Lower lobe of right lung (tissue), 2 donors: Measurements from ENCODE around the gene IFIT2. TPM values are rescaled to one million over a fixed set of nuclear protein-coding genes. Genes with fewer than 3 reads are reported as not detected.

Experiments used
- ATAC-seq, 2 donors: fragments of 200-7000 bp; cut with Tn5 transposase; one replicate each; pipeline ENCODE4 v1.9.1; 2020 to 2022; ENCODE audit warnings: mild to moderate bottlenecking in 2 of 2, moderate library complexity in 2 of 2
- DNase-seq: peaks from one replicate; pipeline ENCODE4 v3.0.0-alpha.2; 2020
- H3K27ac ChIP-seq: fragments of 200-600 bp; one replicate; pipeline ENCODE4 v1.8.0; 2022
- H3K27me3 ChIP-seq: fragments of 200-600 bp; one replicate; pipeline ENCODE4 v1.8.0; 2022; ENCODE audit warnings: low read depth
- H3K36me3 ChIP-seq: fragments of 200-600 bp; one replicate; pipeline ENCODE4 v1.8.0; 2022; ENCODE audit warnings: mild to moderate bottlenecking
- H3K4me1 ChIP-seq: fragments of 200-600 bp; one replicate; pipeline ENCODE4 v1.8.0; 2022
- H3K4me3 ChIP-seq: fragments of 200-600 bp; one replicate; pipeline ENCODE4 v1.8.0; 2022; ENCODE audit warnings: mild to moderate bottlenecking
- H3K9me3 ChIP-seq: fragments of 200-600 bp; one replicate; pipeline ENCODE4 v1.8.0; 2022
- intact Hi-C: fragments of 100-400 bp; cut with DNase I; formaldehyde crosslinking; loops from one replicate; pipeline ENCODE4 v1.11.0; 2022
- total RNA-seq: library from RNA; stranded (reverse); fragmentation: NEBNext Ultra II Directional; extraction: Animal tissue kit (Norgen Biotek cat#: 25700); gene quantifications from one replicate; pipeline ENCODE4 v1.2.1, GENCODE V29; 2021
- TF ChIP-seq, protein P1 (sequence below): fragments of 200-600 bp; IDR thresholded peaks from one replicate; pipeline ENCODE4 v1.8.0; 2022; ENCODE audit warnings: antibody characterized with exemption, mild to moderate bottlenecking
- donor health status: DM: no; HTN: yes; CAD: no; lungs with severe emphysema.

The IFIT2 gene
- total RNA-seq, 1 donor from 2014 or later, result 64.8 TPM

GRCh38 chr10:89257581-89257980 lies 44.3 kb upstream of the IFIT2 start:
- Histone ChIP-seq H3K27me3 (no peaks in the 10 kb centered on the region), H3K4me3 (no peak overlapping the region), H3K9me3 (no peaks in the 10 kb centered on the region), H3K27ac (no peak overlapping the region), H3K4me1 (peaks cover 5% of the 10 kb centered on the region), H3K36me3 (no peaks in the 10 kb centered on the region)
- intact Hi-C loops, result no loop called here
- no peak for DNase-seq
- TF ChIP-seq, protein P1, sequence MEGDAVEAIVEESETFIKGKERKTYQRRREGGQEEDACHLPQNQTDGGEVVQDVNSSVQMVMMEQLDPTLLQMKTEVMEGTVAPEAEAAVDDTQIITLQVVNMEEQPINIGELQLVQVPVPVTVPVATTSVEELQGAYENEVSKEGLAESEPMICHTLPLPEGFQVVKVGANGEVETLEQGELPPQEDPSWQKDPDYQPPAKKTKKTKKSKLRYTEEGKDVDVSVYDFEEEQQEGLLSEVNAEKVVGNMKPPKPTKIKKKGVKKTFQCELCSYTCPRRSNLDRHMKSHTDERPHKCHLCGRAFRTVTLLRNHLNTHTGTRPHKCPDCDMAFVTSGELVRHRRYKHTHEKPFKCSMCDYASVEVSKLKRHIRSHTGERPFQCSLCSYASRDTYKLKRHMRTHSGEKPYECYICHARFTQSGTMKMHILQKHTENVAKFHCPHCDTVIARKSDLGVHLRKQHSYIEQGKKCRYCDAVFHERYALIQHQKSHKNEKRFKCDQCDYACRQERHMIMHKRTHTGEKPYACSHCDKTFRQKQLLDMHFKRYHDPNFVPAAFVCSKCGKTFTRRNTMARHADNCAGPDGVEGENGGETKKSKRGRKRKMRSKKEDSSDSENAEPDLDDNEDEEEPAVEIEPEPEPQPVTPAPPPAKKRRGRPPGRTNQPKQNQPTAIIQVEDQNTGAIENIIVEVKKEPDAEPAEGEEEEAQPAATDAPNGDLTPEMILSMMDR, result no peak
- ATAC-seq, result no peak

DNA sequence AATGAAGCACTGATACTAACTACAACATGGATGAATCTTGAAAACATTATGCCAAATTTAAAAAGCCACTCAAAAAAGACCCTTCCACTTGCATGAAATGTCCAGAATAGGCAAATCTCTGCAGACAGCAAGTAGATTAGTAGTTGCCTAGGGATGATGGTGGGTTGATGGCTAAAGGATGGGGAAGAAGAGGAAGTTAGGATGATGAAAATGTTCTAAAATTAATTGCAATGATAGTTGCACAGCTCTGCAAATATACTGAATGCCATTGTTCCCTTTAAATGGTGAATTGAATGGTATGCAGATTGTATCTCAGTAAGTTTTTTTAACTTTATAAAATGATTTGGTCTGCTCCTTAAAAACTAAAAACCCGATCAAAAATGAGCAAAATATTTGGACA lies 43.0 kb upstream of the IFIT2 start:
- Histone ChIP-seq H3K27ac (no peak overlapping the region), H3K9me3 (no peaks in the 10 kb centered on the region), H3K4me1 (peaks cover 5% of the 10 kb centered on the region), H3K4me3 (no peak overlapping the region), H3K27me3 (no peaks in the 10 kb centered on the region), H3K36me3 (no peaks in the 10 kb centered on the region)
- intact Hi-C loops, result no loop called here
- DNase-seq (no peak), ATAC-seq (no peak)
- TF ChIP-seq, protein P1, result no peak

DNA sequence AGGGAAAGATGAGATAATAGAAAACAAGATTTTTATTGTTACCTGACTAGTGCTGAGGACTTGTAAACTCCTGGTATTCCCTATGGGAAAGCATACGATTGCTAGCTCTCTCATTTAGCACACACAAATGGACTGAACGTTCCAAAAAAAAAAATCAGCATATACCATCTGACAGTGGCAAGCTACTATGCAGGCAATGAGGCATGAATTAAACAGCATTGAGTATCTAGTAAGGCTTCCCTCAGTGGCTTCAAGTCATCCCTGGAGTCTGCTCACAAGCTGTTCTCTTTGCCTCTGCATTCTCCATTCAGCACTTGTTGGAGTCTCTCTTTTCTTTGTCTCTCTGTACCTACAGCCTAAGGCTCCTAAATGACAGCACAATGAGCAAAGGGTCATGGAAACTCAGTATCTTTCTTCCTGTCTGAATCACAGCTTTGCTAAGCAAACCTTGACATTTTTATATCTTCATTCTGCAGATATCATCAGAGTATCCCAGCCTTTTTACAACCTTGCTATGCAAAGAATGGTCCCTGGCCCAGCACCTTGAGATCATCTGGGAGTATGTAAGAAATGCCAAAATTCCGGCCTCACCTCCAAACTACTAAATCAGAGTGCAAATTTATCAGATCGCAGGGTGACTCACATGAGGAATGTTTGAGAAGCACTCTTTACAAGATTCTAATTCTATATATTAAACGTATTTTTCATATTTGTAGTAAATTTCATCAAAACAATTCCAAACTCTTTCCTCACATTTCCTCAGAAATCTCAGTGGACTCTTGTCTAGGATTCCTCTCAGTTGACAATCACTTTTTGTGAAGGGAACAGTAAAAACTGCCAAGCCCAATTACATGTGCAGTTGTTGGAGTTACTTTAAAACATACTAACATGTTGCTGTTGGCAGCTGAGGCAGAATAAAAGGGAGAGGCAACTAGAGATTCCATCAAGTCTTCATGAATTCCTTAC lies 39.5 kb upstream of the IFIT2 start:
- Histone ChIP-seq H3K4me1 (peaks cover 5% of the 10 kb centered on the region), H3K4me3 (no peak overlapping the region), H3K27me3 (no peaks in the 10 kb centered on the region), H3K9me3 (no peaks in the 10 kb centered on the region), H3K36me3 (no peaks in the 10 kb centered on the region), H3K27ac (no peak overlapping the region)
- ATAC-seq (no peak), DNase-seq (no peak)
- intact Hi-C loops, result no loop called here
- TF ChIP-seq, protein P1, result no peak

- H3K27me3 ChIP-seq, result no peaks in the 10 kb centered on the region
- H3K4me3 ChIP-seq, result no peak overlapping the region
- no peak overlapping the region for H3K27ac ChIP-seq
- TF ChIP-seq, protein P1, result no peak
- H3K36me3 ChIP-seq, result no peaks in the 10 kb centered on the region
- intact Hi-C loops, result no loop called here
- DNase-seq (no peak), ATAC-seq (no peak)
- peaks cover 5% of the 10 kb centered on the region for H3K4me1 ChIP-seq
- no peaks in the 10 kb centered on the region for H3K9me3 ChIP-seq
These were observed 38.8 kb upstream of the IFIT2 start for GRCh38 chr10:89263091-89263490.

DNA sequence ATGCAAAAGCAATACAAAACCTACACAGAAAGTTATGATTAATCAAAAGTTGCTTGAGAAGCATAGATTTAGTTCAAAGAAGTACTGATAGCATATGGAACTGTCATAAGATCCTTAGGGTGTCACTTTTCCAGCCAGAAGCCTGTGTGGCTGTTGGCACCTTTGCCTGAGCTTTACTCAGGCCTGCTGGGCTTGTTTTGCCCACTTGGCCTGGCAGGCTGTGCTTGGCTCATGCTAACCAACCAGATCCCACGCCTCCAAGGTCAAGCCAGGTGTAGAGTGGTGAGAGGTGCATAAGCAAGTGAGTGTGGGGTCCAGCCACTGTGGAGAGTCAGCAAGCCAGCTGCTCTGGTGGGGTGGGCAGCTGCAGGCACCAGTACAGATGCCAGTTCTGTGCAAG lies 38.3 kb upstream of the IFIT2 start:
- Histone ChIP-seq H3K36me3 (no peaks in the 10 kb centered on the region), H3K9me3 (no peaks in the 10 kb centered on the region), H3K4me1 (peaks cover 5% of the 10 kb centered on the region), H3K27me3 (no peaks in the 10 kb centered on the region), H3K27ac (no peak overlapping the region), H3K4me3 (no peak overlapping the region)
- TF ChIP-seq, protein P1, result no peak
- DNase-seq (no peak), ATAC-seq (no peak)
- intact Hi-C loops, result no loop called here
